HepG2 (cell line): ENCODE data around the gene INTS1. TPM values are rescaled to one million over a fixed set of nuclear protein-coding genes. Genes with fewer than 3 reads are reported as not detected.

Source experiments
- CBX2 ChIP-seq, 2 experiments: fragments of 200-600 bp in 1 of 2; sonication (generic); formaldehyde crosslinking in 1 of 2; IDR thresholded peaks; 2 replicates each; pipeline versions ENCODE4 v1.7.0 to v1.8.1; 2018 to 2022; ENCODE audit warnings: low read depth in 2 of 2, low read length in 1 of 2, mild to moderate bottlenecking in 1 of 2, missing genetic modification reagents in 1 of 2
- CCAR2 ChIP-seq: fragments of 200-400 bp; formaldehyde crosslinking; optimal IDR thresholded peaks from 2 replicates; pipeline ENCODE3; 2018; ENCODE audit warnings: low read depth, mild to moderate bottlenecking, low read length, moderate library complexity
- DZIP1 ChIP-seq: sonication (generic); formaldehyde crosslinking; IDR thresholded peaks from 2 replicates; pipeline ENCODE4 v1.5.0; 2020; ENCODE audit warnings: mild to moderate bottlenecking, missing genetic modification reagents
- FOXP1 ChIP-seq, 2 experiments: fragments of 450-650 bp in 1 of 2; IDR thresholded peaks; 2 replicates each; pipeline ENCODE4 v1.6.1; 2017 to 2018; ENCODE audit warnings: antibody characterized with exemption in 1 of 2
- HCFC1 ChIP-seq: fragments of 150-350 bp; IDR thresholded peaks from 2 replicates; pipeline ENCODE4 v1.6.1; 2014; ENCODE audit warnings: low read depth, low read length
- JARID2 ChIP-seq: sonication (generic); formaldehyde crosslinking; IDR thresholded peaks from 2 replicates; pipeline ENCODE4 v1.8.1; 2023; ENCODE audit warnings: missing genetic modification reagents, inconsistent platforms; ENCODE audit not compliant: insufficient replicate concordance
- KLF12 ChIP-seq: sonication (generic); formaldehyde crosslinking; IDR thresholded peaks from 2 replicates; pipeline ENCODE4 v1.4.0; 2020; ENCODE audit warnings: missing genetic modification reagents, borderline replicate concordance
- KLF15 ChIP-seq: sonication (generic); formaldehyde crosslinking; IDR thresholded peaks from 2 replicates; pipeline ENCODE4 v1.8.1; 2023; ENCODE audit warnings: borderline replicate concordance, mild to moderate bottlenecking, inconsistent platforms, missing genetic modification reagents, mixed read lengths
- MYPOP ChIP-seq: sonication (generic); formaldehyde crosslinking; IDR thresholded peaks from 2 replicates; pipeline ENCODE4 v1.8.1; 2023; ENCODE audit warnings: mild to moderate bottlenecking, moderate library complexity, missing genetic modification reagents
- RCOR2 ChIP-seq: IDR thresholded peaks from 2 replicates; pipeline ENCODE4 v1.6.1; 2016; ENCODE audit warnings: missing biosample characterization, missing genetic modification reagents
- SAFB2 ChIP-seq: sonication (generic); formaldehyde crosslinking; IDR thresholded peaks from 2 replicates; pipeline ENCODE4 v1.5.1; 2020; ENCODE audit warnings: missing genetic modification reagents, low read depth, mild to moderate bottlenecking, borderline replicate concordance
- SNAPC2 ChIP-seq: sonication (generic); formaldehyde crosslinking; IDR thresholded peaks from 2 replicates; pipeline ENCODE4 v1.8.1; 2022; ENCODE audit warnings: mild to moderate bottlenecking, missing genetic modification reagents
- SP140L ChIP-seq: sonication (generic); formaldehyde crosslinking; IDR thresholded peaks from 2 replicates; pipeline ENCODE4 v1.4.0; 2020; ENCODE audit warnings: missing genetic modification reagents, borderline replicate concordance
- TBX2 ChIP-seq: sonication (generic); formaldehyde crosslinking; IDR thresholded peaks from 2 replicates; pipeline ENCODE4 v1.5.0; 2020; ENCODE audit warnings: missing genetic modification reagents, mild to moderate bottlenecking, borderline replicate concordance
- ZC3H13 ChIP-seq: sonication (generic); formaldehyde crosslinking; IDR thresholded peaks from 2 replicates; pipeline ENCODE4 v1.8.1; 2023; ENCODE audit warnings: mild to moderate bottlenecking, missing genetic modification reagents, moderate library complexity
- ZFP36 ChIP-seq: fragments of 150-350 bp; IDR thresholded peaks from 2 replicates; pipeline ENCODE4 v1.6.1; 2018; ENCODE audit warnings: borderline replicate concordance, low read length, low read depth; ENCODE audit not compliant: partially characterized antibody
- ZNF333 ChIP-seq: sonication (generic); formaldehyde crosslinking; IDR thresholded peaks from 2 replicates; pipeline ENCODE4 v1.4.0; 2020; ENCODE audit warnings: mild to moderate bottlenecking, missing genetic modification reagents, borderline replicate concordance
- ZNF343 ChIP-seq: sonication (generic); formaldehyde crosslinking; IDR thresholded peaks from 2 replicates; pipeline ENCODE4 v1.4.0; 2020; ENCODE audit warnings: mild to moderate bottlenecking, missing genetic modification reagents
- ZNF556 ChIP-seq: sonication (generic); formaldehyde crosslinking; IDR thresholded peaks from 2 replicates; pipeline ENCODE4 v1.4.0; 2020; ENCODE audit warnings: mild to moderate bottlenecking, missing genetic modification reagents, borderline replicate concordance
- ZNF619 ChIP-seq: sonication (generic); formaldehyde crosslinking; IDR thresholded peaks from 2 replicates; pipeline ENCODE4 v1.4.0; 2020; ENCODE audit warnings: mild to moderate bottlenecking, missing genetic modification reagents
- ZNF660 ChIP-seq: sonication (generic); formaldehyde crosslinking; IDR thresholded peaks from 2 replicates; pipeline ENCODE4 v1.5.1; 2020; ENCODE audit warnings: mild to moderate bottlenecking, low read depth, missing genetic modification reagents, borderline replicate concordance
- ZNF713 ChIP-seq: sonication (generic); formaldehyde crosslinking; IDR thresholded peaks from 2 replicates; pipeline ENCODE4 v1.4.0; 2020; ENCODE audit warnings: mild to moderate bottlenecking, missing genetic modification reagents
- ZNF878 ChIP-seq: sonication (generic); formaldehyde crosslinking; IDR thresholded peaks from 2 replicates; pipeline ENCODE4 v1.8.1; 2023; ENCODE audit warnings: mild to moderate bottlenecking, missing genetic modification reagents, moderate library complexity
- ZNF891 ChIP-seq: sonication (generic); formaldehyde crosslinking; IDR thresholded peaks from 2 replicates; pipeline ENCODE4 v1.5.0; 2020; ENCODE audit warnings: mild to moderate bottlenecking, missing genetic modification reagents
- polyA plus RNA-seq, 8 experiments: library from polyadenylated mRNA; depleted of rRNA in 3 of 8; stranded (reverse) in 7 of 8; unstranded in 1 of 8; fragments of >200 nt; fragmentation: Illumina TruSeq in 4 of 8; extraction: Trizol in 4 of 8; gene quantifications; 2 replicates each; pipeline versions ENCODE4 v1.2.1 to v1.2.3, GENCODE V29; 2011 to 2016; ENCODE audit warnings: low read depth in 4 of 8, missing spikeins in 1 of 8, mixed read lengths in 1 of 8; ENCODE audit not compliant: insufficient read depth in 1 of 8
- total RNA-seq, 5 experiments: library from RNA; depleted of rRNA; stranded (reverse); fragments of >200 nt; fragmentation: Illumina TruSeq; extraction: Trizol; gene quantifications; 2 replicates each; pipeline ENCODE4 v1.2.3, GENCODE V29; 2016; ENCODE audit warnings: low read depth in 1 of 5
- TF ChIP-seq, protein P1 (sequence below): IDR thresholded peaks from 2 replicates; pipeline ENCODE4 v1.6.1; 2016

Gene INTS1
- total and polyA plus RNA-seq, 2 of the 13 experiments (the other 11 are each of a cell fraction or from before 2014, with no cell fraction given) = 13.7 to 29.0 TPM

GRCh38 chr7:1457059-1457948 lies 46.9 kb downstream of the INTS1 start (continued):
- TF ChIP-seq DZIP1 = no peak
- no peak for TF ChIP-seq HCFC1
- no peak for TF ChIP-seq SAFB2 (CRISPR knock-in tag)
- TF ChIP-seq TBX2 (CRISPR knock-in tag) = peak; percentile 21; the same call in 1 of the 2 replicates
- TF ChIP-seq SNAPC2 (CRISPR knock-in tag) = no peak
- no peak for TF ChIP-seq CBX2 (IDR thresholded peaks at IDR 0.05; ENCODE audit: low read depth, low read length)
- TF ChIP-seq CBX2 (CRISPR knock-in tag; IDR thresholded peaks at IDR 0.05; ENCODE audit: low read depth) = no peak
- no peak for TF ChIP-seq JARID2 (CRISPR knock-in tag)
- no peak for TF ChIP-seq KLF12 (CRISPR knock-in tag)
- no peak for TF ChIP-seq ZNF660 (CRISPR knock-in tag)
- TF ChIP-seq, protein P1, sequence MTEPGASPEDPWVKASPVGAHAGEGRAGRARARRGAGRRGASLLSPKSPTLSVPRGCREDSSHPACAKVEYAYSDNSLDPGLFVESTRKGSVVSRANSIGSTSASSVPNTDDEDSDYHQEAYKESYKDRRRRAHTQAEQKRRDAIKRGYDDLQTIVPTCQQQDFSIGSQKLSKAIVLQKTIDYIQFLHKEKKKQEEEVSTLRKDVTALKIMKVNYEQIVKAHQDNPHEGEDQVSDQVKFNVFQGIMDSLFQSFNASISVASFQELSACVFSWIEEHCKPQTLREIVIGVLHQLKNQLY (CRISPR knock-in tag) = no peak
- no peak for TF ChIP-seq ZNF878 (CRISPR knock-in tag)
- no peak for TF ChIP-seq KLF15 (CRISPR knock-in tag)
- TF ChIP-seq ZNF713 (CRISPR knock-in tag) = no peak
- no peak for TF ChIP-seq MYPOP (CRISPR knock-in tag)
- 0 out of 2 replicates have a peak, but pooled peaks have one; percentile 0 for TF ChIP-seq ZNF333
- TF ChIP-seq ZC3H13 (CRISPR knock-in tag) = no peak
- no peak for TF ChIP-seq ZFP36
- no peak for TF ChIP-seq FOXP1 (IDR thresholded peaks at IDR 0.05)
- TF ChIP-seq FOXP1 (CRISPR knock-in tag; IDR thresholded peaks at IDR 0.05) = no peak
- no peak for TF ChIP-seq SP140L (CRISPR knock-in tag)
- no peak for TF ChIP-seq CCAR2
- TF ChIP-seq ZNF343 (CRISPR knock-in tag) = 0 out of 2 replicates have a peak, but pooled peaks have one; percentile 5
- TF ChIP-seq ZNF891 = 0 out of 2 replicates have a peak, but pooled peaks have one; percentile 20
- 0 out of 2 replicates have a peak, but pooled peaks have one; percentile 27 for TF ChIP-seq ZNF556 (CRISPR knock-in tag)
- TF ChIP-seq RCOR2 (CRISPR knock-in tag) = no peak
- no peak for TF ChIP-seq ZNF619 (CRISPR knock-in tag)
